HG03066 (cell line): ENCODE data around the gene CTDSPL.

Source experiments
- ATAC-seq: cut with Tn5 transposase; IDR thresholded peaks from one replicate; pipeline ENCODE4 v1.9.1; 2021; ENCODE audit warnings: low read depth; ENCODE audit not compliant: unreplicated experiment

CTDSPL gene

GRCh38 chr3:37940242-37940908 is 78.7 kb downstream of the CTDSPL start:
- no peak for ATAC-seq

GRCh38 chr3:37941608-37942508 is 80.2 kb downstream of the CTDSPL start:
- ATAC-seq, result no peak

GRCh38 chr3:37942646-37943045 is 81.0 kb downstream of the CTDSPL start:
- ATAC-seq, result no peak

- no peak for ATAC-seq
Measured at GRCh38 chr3:37943126-37943525, 81.4 kb downstream of the CTDSPL start.

GRCh38 chr3:37943631-37944314 is 82.1 kb downstream of the CTDSPL start:
- ATAC-seq, result no peak

- no peak for ATAC-seq
Measured at GRCh38 chr3:37944391-37944842, 82.7 kb downstream of the CTDSPL start.

GRCh38 chr3:37945156-37945806 is 83.6 kb downstream of the CTDSPL start:
- no peak for ATAC-seq

- ATAC-seq, result no peak
Measured at GRCh38 chr3:37945807-37946530, 84.3 kb downstream of the CTDSPL start.

GRCh38 chr3:37946531-37946889 is 84.8 kb downstream of the CTDSPL start:
- ATAC-seq, result no peak

GRCh38 chr3:37949866-37950265 is 88.2 kb downstream of the CTDSPL start:
- ATAC-seq, result no peak

GRCh38 chr3:37952564-37952963 is 90.9 kb downstream of the CTDSPL start:
- ATAC-seq, result no peak

GRCh38 chr3:37953226-37953625 is 91.5 kb downstream of the CTDSPL start:
- no peak for ATAC-seq

GRCh38 chr3:37953707-37954394 is 92.2 kb downstream of the CTDSPL start:
- ATAC-seq, result no peak

GRCh38 chr3:37954881-37955280 is 93.2 kb downstream of the CTDSPL start:
- ATAC-seq, result no peak

- no peak for ATAC-seq
Measured at GRCh38 chr3:37955918-37956707, 94.4 kb downstream of the CTDSPL start.

- ATAC-seq, result no peak
Measured at GRCh38 chr3:37956723-37957538, 95.3 kb downstream of the CTDSPL start.

GRCh38 chr3:37957539-37957936 is 95.9 kb downstream of the CTDSPL start:
- no peak for ATAC-seq
